Measurements from ENCODE around the gene FBXL2. TPM values are rescaled to one million over a fixed set of nuclear protein-coding genes. Genes with fewer than 3 reads are reported as not detected.

FBXL2 gene
- total RNA-seq, 1 donor from 2014 or later = 12.6 TPM

- no peak for TF ChIP-seq CTCF (IDR thresholded peaks at IDR 0.05; ENCODE audit: insufficient read depth, low read length, poor library complexity, severe bottlenecking)
Measured at GRCh38 chr3:33377489-33377888, 100.2 kb downstream of the FBXL2 start.

GRCh38 chr3:33377931-33378330 is 100.7 kb downstream of the FBXL2 start:
- Histone ChIP-seq H3K4me3 (ENCODE audit: low read depth, low read length) (no peak overlapping the region), H3K36me3 (ENCODE audit: control insufficient read depth, insufficient read depth, low read length) (peaks cover 4% of the 10 kb centered on the region), H3K27me3 (ENCODE audit: control insufficient read depth, insufficient read depth, low read length) (no peaks in the 10 kb centered on the region)
- peak; percentile 21 for DNase-seq (ENCODE audit: low read depth)
- TF ChIP-seq CTCF (IDR thresholded peaks at IDR 0.05; ENCODE audit: insufficient read depth, low read length, poor library complexity, severe bottlenecking) = no peak

More at GRCh38 chr3:33377489-33377888, 100.2 kb downstream of the FBXL2 start:
- Histone ChIP-seq H3K27me3 (ENCODE audit: control insufficient read depth, insufficient read depth, low read length) (no peaks in the 10 kb centered on the region), H3K36me3 (ENCODE audit: control insufficient read depth, insufficient read depth, low read length) (peaks cover 4% of the 10 kb centered on the region), H3K4me3 (ENCODE audit: low read depth, low read length) (no peak overlapping the region)
- no peak for DNase-seq (ENCODE audit: low read depth)

- Histone ChIP-seq H3K27me3 (ENCODE audit: control insufficient read depth, insufficient read depth, low read length) (no peaks in the 10 kb centered on the region), H3K4me3 (ENCODE audit: low read depth, low read length) (no peak overlapping the region), H3K36me3 (ENCODE audit: control insufficient read depth, insufficient read depth, low read length) (peaks cover 2% of the 10 kb centered on the region)
- no peak for TF ChIP-seq CTCF (IDR thresholded peaks at IDR 0.05; ENCODE audit: insufficient read depth, low read length, poor library complexity, severe bottlenecking)
- DNase-seq (ENCODE audit: low read depth) = no peak
Measured at GRCh38 chr3:33380653-33381052, 103.4 kb downstream of the FBXL2 start.

- no peak for TF ChIP-seq CTCF (IDR thresholded peaks at IDR 0.05; ENCODE audit: insufficient read depth, low read length, poor library complexity, severe bottlenecking)
- Histone ChIP-seq H3K27me3 (ENCODE audit: control insufficient read depth, insufficient read depth, low read length) (no peaks in the 10 kb centered on the region), H3K36me3 (ENCODE audit: control insufficient read depth, insufficient read depth, low read length) (peaks cover 2% of the 10 kb centered on the region), H3K4me3 (ENCODE audit: low read depth, low read length) (no peak overlapping the region)
- DNase-seq (ENCODE audit: low read depth) = no peak
Measured at GRCh38 chr3:33383951-33384350, 106.7 kb downstream of the FBXL2 start.

GRCh38 chr3:33385423-33385822 is 108.2 kb downstream of the FBXL2 start:
- DNase-seq (ENCODE audit: low read depth) = no peak
- TF ChIP-seq CTCF (IDR thresholded peaks at IDR 0.05; ENCODE audit: insufficient read depth, low read length, poor library complexity, severe bottlenecking) = no peak
- Histone ChIP-seq H3K27me3 (ENCODE audit: control insufficient read depth, insufficient read depth, low read length) (no peaks in the 10 kb centered on the region), H3K36me3 (ENCODE audit: control insufficient read depth, insufficient read depth, low read length) (peaks cover 4% of the 10 kb centered on the region), H3K4me3 (ENCODE audit: low read depth, low read length) (no peak overlapping the region)

GRCh38 chr3:33386631-33387030 is 109.4 kb downstream of the FBXL2 start:
- Histone ChIP-seq H3K4me3 (ENCODE audit: low read depth, low read length) (no peak overlapping the region), H3K27me3 (ENCODE audit: control insufficient read depth, insufficient read depth, low read length) (no peaks in the 10 kb centered on the region), H3K36me3 (ENCODE audit: control insufficient read depth, insufficient read depth, low read length) (peaks cover 2% of the 10 kb centered on the region)
- DNase-seq (ENCODE audit: low read depth) = no peak
- no peak for TF ChIP-seq CTCF (IDR thresholded peaks at IDR 0.05; ENCODE audit: insufficient read depth, low read length, poor library complexity, severe bottlenecking)

All from kidney epithelial cell (primary cell).